GM19328 (cell line): ENCODE data around the gene RPN2.
A peak's percentile ranks its signal among the peaks of the same experiment; 100 is the strongest.
"Not testable (repeated sequence)": the region's sequence is repeated elsewhere in the genome, so short reads cannot be mapped to it uniquely, and the experiment has no call there.

ENCODE experiments used
- ATAC-seq: cut with Tn5 transposase; IDR thresholded peaks from one replicate; pipeline ENCODE4 v1.9.1; 2021; ENCODE audit warnings: mild to moderate bottlenecking, moderate library complexity; ENCODE audit not compliant: unreplicated experiment

The RPN2 gene

GRCh38 chr20:37178839-37179682 is at the start of gene RPN2, which contains the start of gene MROH8:
Gene RPN2 (plus strand): TSS chr20:37179330. CDS start chr20:37179357, 27 bp downstream.
Gene MROH8 (minus strand): TSS chr20:37179548.
- peak; percentile 85 for ATAC-seq

DNA sequence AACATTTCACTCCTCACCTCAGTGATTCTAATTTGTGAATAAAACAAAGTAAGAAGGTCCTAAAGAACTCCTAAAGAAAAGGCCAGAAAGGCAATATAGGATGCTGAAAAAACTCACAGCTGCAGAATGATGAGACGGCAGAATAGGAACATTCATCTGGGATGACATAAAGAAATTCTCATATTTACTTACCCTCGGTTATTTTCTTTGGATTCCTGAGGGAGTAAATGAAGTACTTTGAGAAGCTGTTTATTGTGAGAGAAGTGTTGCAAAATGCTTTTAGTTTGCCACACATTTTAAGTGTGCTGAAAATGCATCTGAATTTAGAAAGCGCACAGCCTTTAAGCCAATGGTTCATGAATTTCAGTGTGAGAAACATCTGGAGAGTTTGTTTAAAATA is 47.6 kb upstream of the RPN2 start:
- ATAC-seq = no peak

- no peak for ATAC-seq
These were observed 45.2 kb upstream of the RPN2 start for GRCh38 chr20:37133952-37134351.

DNA sequence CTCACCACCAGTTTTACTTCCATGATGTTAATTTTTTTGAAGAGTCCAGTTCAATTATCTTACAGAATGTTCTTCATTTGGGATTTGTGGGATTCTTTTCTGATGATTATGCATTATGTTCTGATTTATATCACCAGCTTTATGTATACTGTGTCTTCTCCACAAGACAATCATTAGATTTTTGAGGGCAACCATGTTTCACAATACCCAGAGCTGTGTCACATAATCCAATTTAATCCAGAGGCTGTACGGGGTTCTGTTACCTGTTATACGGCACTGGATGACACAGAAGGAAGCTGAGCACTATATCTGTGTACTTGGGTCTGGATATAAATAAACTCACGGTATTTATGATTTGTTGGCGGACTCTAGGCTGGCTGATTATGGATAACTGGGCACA is 41.6 kb upstream of the RPN2 start:
- ATAC-seq = no peak

DNA sequence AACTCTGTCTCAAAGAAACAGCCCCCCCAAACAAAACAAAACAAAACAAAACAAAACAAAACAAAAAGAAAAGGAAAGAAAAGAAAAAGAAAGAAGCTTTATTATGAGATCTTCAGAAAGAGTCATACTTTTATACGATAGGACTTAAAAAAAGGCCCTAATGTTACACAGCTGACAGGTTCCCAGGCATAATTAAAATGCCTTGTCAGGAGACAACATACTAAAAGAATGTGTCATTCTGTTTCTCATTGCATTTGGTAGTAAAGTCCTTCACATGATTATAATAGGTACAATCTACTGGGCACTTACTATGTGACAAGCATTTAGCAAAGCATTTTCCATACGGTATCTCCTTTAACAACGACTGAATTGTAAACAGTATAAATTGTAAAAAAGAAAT is 36.4 kb upstream of the RPN2 start:
- no peak for ATAC-seq

- ATAC-seq = no peak
These were observed 34.2 kb upstream of the RPN2 start for GRCh38 chr20:37144856-37145404.

- ATAC-seq = no peak
These were observed 31.9 kb upstream of the RPN2 start for GRCh38 chr20:37147250-37147649.

- not testable (repeated sequence) for ATAC-seq
These were observed 28.3 kb upstream of the RPN2 start for GRCh38 chr20:37150864-37151263.

DNA sequence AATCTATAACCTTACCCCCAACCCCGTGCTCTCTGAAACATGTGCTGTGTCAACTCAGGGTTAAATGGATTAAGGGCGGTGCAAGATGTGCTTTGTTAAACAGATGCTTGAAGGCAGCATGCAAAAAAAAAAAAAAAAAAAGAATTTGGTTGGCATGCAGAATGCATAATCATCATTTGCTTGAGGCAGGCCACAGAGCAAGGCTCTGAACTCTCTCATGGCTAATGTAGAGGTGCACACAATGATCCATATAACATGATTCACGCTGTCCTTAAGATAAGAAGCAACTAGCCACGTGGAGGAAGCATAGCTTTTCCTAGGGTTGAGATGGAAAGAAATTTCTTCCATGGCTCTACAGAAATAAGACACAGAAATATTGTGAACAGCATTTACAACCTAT is 27.6 kb upstream of the RPN2 start:
- no peak for ATAC-seq

DNA sequence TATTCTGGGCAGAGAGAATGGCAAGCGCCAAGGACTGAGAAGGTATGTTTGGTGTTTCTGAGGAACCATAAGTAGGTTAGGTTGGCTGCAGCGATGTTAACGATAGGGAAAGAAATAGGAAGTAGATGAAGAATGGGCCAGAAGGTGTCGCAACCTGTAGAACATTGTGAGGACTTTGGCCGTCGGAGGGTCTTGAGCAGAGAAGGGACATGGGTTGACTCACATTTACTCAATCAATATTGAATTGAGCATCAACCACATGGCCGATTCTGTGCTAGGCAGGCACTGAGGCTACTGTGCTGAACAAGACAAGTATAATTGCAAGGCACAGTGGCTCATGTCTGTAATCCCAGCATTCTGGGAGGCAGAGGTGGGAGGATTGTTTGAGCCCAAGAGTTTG is 26.8 kb upstream of the RPN2 start:
- no peak for ATAC-seq

DNA sequence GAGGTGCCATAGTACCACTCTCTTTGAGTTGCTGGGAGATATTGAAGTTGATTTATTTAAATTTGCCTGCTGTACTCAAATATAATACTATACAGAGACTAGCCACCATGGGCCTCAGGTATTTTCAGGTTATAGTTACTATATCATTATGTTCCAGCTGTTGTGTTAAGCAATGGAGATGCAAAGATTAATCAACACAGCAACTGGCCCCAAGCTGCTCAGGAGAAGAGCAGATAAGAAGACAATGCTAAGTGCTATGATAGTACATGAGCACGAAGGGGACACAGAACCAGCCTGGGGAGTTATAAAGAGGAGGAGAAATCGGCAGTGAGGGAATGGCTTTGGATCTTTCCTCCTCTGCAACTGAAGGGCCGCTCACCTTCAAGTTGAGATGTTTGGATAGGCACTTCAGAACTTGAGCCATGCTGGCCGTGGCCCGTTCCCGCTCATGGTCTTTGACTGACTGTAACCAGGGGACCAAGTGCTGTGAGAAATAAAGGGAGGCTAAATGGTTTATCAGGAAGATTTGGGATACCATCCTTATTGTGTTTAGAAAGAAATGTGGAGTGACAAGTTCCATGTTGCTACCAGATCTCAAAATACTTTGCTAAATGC is 24.3 kb upstream of the RPN2 start:
- ATAC-seq = no peak

DNA sequence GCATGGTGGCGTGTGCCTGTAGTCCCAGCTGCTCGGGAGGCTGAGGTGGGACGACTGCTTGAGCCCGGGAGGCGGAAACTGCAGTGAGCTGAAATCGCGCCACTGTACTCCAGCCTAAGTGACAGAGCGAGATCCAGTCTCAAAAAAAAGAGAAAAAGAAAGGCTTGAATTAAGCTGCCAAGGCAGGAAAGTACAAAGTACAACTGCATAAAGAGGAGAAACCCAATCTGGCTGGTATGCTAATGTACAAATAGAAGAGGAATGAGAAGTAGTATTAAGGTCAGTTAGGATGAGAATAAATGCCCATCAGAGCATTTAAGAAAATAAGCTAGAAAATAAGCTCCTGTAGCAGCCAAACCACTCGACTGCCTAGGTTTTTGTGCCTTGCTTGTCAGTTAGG is 23.1 kb upstream of the RPN2 start:
- ATAC-seq = no peak

- ATAC-seq = no peak
These were observed 20.9 kb upstream of the RPN2 start for GRCh38 chr20:37158248-37158647.

DNA sequence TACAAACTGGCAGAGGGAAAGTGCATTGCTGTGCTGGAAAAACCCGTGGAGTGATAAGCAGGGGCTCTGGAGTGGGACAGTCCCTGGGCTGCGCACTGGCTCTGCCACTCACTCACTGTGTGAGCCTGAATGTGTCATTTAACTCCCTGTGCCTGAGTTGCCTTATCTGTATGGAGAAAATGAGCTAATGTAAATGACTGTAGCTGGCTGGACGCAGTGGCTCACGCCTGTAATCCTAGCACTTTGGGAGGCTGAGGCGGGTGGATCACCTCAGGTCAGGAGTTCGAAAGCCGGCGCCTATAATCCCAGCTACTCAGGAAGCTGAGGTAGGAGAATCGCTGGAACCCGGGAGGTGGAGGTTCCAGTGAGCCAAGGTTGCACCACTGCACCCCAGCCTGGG is 18.4 kb upstream of the RPN2 start:
- no peak for ATAC-seq

DNA sequence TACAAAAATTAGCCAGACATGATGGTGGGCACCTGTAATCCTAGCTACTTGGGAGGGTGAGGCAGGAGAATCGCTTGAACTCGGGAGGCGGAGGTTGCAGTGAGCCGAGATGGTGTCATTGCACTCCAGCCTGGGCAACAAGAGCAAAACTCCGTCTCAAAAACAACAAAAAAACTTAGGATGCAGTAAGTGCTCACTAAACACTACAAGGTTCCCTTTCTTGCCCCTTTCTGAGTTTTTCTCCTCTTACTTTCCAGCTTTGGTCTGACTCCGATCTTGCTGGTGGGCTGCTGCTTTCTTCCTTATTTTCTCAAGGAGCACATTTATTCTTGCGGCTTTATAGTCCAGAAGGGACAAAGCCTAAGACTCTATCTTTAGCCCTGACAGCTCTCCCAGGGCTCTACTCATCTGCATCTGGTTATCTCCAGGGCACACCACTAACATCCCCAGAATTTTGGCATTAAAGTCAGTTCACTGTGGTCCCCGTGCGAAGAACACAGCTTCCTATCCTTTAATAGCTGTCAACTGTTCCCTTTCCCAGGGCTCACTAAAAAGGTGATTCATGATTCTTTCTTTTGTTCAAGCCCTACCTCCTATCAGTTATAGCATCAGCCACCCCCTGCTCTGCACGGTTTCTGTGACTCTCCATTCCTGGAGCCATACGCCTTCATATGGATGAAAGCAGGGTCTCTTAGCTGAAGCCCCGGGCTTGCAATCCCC is 17.1 kb upstream of the RPN2 start:
- no peak for ATAC-seq

GRCh38 chr20:37162646-37163045 is 16.5 kb upstream of the RPN2 start:
- ATAC-seq = no peak

DNA sequence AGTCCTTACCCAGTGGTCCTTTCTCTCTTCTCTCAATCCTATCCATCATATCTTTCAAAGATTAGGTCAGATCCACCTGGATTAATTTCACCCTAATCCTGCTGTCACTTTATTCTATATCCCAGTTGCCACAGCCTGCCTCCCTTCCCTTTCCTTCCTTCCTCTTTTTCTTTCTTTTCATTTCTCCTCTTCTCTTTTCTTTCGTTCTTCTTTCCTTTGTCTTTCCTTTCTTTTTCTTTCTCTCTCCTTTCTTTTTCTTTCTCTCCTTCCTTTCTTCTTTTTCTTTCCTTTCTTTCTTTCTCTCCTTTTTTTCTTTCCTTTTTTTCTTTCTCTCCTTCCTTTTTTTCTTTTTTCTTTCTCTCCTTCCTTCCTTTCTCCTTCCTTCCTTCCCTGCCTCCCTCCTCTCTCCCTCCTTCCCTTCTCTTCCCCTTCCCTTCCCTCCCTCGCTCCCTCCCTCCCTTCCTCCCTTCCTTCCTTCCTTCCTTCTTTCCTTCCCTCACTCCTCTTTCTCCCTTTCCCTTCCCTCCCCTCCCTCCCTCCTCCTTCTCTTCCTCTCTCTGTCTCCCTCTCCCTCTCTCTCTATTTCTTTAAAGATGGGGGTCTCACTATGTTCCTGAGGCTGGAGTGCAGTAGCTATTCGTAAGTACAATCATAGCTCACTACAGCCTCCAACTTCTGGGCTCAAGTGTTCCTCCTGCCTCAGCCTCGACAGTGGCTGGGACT is 15.1 kb upstream of the RPN2 start:
- no peak for ATAC-seq

DNA sequence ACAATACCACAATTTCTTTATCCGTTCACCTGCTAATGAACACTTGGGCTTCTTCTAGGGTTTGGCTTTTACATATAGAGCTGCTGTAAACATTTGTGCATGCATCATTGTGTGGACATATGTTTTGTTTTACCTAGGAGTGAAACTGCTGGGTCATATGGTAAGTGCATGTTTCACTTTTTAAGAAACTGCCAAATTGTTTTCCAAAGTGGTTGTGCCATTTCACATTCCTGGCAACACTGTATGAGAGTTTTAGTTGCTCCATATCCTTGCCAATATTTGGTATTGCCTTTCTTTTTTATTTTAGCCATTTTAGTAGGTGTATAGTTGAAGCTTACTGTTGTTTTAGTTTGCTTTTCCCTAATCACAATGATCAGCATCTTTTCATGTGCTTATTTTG is 14.1 kb upstream of the RPN2 start:
- ATAC-seq = no peak

GRCh38 chr20:37166867-37167266 is 12.3 kb upstream of the RPN2 start:
- ATAC-seq = no peak

- ATAC-seq = no peak
These were observed 6.3 kb upstream of the RPN2 start for GRCh38 chr20:37172836-37173235.
